ENCODE measurements around the gene ARHGEF7. TPM values are rescaled to one million over a fixed set of nuclear protein-coding genes. Genes with fewer than 3 reads are reported as not detected.
"Not testable (repeated sequence)": the region's sequence is repeated elsewhere in the genome, so short reads cannot be mapped to it uniquely, and the experiment has no call there.

ARHGEF7 gene, protein sequence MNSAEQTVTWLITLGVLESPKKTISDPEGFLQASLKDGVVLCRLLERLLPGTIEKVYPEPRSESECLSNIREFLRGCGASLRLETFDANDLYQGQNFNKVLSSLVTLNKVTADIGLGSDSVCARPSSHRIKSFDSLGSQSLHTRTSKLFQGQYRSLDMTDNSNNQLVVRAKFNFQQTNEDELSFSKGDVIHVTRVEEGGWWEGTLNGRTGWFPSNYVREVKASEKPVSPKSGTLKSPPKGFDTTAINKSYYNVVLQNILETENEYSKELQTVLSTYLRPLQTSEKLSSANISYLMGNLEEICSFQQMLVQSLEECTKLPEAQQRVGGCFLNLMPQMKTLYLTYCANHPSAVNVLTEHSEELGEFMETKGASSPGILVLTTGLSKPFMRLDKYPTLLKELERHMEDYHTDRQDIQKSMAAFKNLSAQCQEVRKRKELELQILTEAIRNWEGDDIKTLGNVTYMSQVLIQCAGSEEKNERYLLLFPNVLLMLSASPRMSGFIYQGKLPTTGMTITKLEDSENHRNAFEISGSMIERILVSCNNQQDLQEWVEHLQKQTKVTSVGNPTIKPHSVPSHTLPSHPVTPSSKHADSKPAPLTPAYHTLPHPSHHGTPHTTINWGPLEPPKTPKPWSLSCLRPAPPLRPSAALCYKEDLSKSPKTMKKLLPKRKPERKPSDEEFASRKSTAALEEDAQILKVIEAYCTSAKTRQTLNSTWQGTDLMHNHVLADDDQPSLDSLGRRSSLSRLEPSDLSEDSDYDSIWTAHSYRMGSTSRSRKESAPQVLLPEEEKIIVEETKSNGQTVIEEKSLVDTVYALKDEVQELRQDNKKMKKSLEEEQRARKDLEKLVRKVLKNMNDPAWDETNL
- total RNA-seq (2014; rRNA removed; shearing (Covaris generic)): 16.2 and 17.9 TPM in 2 replicates
- 15.7 and 17.4 TPM in 2 replicates for polyA plus RNA-seq (2014; cell fraction: nucleus; rRNA removed)

DNA sequence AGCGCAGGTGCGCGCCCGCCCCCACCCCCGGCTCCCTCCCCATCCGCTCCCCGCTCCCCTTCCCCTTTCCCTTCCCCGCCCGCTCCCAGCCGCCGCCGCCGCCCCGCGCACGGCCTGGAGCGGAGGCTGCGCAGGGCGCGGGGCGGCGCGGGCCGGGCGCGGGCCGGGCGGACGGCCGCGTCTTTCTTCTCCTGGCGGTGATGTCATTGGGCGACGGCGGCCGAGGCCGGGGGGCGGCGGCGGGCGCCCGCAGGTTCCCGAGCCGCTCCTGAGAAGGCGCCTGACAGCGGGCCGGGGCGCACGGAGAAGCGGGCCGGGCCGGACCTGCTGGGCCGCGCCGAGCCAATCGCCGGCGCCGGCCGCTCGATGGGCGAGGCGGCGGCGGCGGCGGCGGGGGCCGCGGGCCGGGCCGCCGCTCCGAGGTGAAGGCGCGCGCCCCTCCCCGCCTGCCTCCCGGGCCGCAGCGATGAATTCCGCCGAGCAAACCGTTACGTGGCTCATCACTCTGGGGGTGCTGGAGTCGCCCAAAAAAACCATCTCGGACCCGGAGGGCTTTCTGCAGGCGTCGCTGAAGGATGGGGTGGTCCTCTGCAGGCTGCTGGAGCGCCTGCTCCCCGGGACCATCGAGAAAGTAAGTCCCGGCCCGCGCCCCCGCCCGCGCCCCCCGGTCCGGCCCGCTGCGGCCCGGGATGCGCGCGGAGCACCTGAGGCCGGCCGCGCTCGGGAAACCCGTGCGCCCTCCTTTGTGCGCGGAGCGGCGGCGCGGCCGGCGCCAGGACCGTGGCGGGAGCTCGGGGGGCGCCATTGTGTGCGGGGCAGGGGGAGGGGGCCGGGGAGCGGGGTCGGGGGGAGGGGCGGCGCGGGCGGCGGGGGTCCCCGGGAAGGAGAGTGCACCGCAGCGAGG lies at the start of gene ARHGEF7:
Gene ARHGEF7 (plus strand): TSS at position 250 of the 904 bp plus-strand sequence. CDS start 217 bp downstream, at position 467.
- DNase-seq (ENCODE audit: extremely low read depth, low read depth): no peak

DNA sequence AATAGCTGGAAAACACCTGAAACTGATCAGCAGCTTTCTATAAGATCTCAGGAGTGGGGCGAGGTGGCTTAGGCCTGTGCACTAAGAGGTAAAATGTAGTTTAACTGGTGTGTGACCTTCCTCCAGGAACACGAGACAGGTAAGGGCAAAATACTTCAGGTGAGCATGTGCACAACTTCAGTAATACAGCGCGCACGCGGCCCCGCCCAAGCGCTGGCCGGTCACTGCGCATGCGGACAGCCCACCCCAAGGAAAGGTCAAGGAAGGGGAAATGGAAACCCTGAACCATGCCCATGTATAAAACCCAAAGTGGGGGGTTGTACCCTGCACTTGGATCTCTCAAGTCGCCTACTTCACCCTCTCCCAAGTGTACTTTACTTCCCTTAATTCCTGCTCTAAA lies 49.4 kb upstream of the ARHGEF7 start:
- no peak for DNase-seq (ENCODE audit: extremely low read depth, low read depth)

DNA sequence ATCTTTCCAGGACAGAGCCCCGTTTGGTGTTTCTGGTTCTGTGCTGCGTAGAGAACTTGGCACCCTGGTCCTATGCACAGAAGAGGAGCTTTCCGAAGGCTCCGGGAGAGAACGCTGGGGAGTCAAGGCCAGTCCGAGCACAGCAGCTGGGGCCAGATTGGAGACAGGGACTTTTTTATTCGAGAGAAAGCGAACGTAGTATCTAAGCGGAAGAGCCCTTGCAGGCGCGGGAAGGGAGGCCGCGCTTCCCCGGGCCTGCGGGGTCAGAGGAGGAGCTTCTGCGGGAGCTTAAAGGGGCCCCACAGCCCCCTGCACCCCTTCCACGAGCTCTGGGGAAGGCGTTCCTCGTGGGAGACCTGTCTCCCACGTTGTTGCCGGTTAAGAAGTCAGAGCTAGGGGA lies 48.6 kb upstream of the ARHGEF7 start:
- DNase-seq (ENCODE audit: extremely low read depth, low read depth): no peak

DNA sequence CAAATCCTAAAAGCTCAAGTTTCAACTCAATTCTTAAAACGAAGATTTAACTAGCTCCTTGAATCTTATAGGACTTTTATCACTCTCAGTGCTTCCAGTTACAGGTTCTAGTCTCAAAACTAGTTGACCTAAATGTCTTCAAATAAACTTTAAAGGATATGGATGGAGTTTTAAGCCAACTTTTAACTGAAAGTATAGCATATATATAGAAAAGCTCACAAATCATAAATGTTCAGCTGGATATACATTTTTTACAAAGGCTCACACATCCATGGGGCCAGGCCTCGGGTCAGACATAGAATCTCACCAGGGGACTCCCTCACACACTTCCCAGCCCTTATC lies 47.1 kb upstream of the ARHGEF7 start:
- DNase-seq (ENCODE audit: extremely low read depth, low read depth): no peak

DNA sequence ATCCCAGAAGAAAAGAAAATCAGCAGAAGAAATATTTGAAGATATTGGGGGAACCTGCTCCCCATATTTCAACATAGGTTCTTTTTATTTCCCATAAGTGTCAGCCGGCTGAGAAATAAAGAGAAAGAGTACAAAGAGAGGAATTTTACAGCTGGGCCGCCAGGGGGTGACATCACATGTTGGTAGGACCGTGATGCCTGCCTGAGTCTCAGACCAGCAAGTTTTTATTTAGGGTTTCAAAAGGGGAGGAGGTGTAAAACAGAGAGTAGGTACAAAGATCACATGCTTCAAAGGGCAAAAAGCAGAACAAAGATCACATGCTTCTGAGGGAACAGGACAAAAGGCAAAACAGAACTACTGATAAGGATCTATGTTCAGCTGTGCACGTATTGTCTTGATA lies 44.0 kb upstream of the ARHGEF7 start:
- DNase-seq (ENCODE audit: extremely low read depth, low read depth): not testable (repeated sequence)

DNA sequence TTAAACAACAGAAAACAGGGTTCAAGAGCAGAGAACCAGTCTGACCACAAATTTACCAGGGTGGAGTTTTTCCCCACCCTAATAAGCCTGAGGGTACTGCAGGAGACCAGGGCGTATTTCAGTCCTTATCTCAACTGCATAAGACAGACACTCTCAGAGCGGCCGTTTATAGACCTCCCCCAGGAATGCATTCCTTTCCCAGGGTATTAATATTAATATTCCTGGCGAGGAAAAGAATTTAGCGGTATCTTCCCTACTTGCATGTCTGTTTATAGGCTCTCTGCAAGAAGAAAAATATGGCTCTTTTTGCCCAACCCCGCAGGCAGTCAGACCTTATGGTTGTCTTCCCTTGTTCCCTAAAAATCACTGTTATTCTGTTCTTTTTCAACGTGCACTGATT lies 43.6 kb upstream of the ARHGEF7 start:
- not testable (repeated sequence) for DNase-seq (ENCODE audit: extremely low read depth, low read depth)

DNA sequence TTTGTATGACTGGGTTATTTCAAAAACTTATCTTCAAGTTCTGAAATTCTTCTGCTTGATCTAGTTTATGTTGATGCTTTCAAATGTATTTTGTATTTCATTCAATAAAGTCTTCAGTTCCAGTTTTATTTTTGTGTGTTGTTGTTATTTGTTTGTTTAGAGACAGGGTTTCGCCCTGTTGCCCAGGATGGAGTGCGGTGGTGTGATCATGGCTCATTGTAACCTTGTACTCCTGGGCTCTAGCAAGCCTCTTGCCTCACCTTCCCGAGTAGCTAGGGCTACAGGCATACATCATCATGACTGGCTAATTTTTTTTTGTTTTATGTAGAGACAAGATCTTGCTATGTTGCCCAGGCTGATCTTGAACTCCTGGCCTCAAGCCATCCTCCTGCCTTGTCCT lies 40.3 kb upstream of the ARHGEF7 start:
- DNase-seq (ENCODE audit: extremely low read depth, low read depth): no peak

DNA sequence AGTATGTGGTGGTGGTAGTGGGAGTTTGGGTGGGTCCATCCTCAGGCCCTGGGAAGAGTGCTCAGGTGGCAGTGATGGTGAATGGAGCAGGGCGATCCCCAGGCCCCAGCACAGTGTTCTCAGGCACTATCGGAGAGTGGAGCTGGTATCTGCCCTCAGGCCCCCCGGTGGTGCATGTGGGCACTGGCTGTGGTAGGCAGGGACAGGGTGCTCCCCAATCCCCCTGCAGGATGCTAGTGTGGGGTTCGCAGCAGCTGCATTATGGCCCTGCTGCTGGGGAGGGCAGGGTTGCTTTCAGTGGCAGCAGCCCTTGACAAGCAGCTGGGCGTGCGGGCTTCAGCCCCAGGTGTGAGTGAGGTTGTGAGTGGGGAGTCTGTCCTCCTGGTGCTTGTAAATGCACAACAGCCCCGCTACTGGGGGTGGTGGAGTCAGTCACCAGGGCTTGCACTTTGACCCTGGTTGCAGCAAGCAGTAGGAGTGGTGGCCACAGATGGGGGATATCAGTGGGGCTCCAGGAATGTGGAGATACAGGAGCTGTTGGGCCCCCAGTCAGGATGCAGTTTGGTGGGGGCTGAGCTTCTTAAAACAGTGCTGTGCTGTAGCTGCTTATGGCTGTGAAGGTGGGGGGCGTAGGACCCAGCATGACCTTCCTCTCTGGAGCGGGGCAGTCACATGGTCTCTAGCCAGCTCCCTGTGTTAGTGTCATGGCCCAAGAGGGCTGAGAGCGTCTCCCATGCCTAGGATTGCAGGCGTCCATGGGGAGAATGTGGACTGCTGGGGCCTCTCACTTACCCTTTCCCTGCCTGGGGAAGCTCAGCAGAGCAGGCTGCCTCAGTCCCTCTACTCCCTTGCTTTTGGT lies 38.7 kb upstream of the ARHGEF7 start:
- no peak for DNase-seq (ENCODE audit: extremely low read depth, low read depth)

DNA sequence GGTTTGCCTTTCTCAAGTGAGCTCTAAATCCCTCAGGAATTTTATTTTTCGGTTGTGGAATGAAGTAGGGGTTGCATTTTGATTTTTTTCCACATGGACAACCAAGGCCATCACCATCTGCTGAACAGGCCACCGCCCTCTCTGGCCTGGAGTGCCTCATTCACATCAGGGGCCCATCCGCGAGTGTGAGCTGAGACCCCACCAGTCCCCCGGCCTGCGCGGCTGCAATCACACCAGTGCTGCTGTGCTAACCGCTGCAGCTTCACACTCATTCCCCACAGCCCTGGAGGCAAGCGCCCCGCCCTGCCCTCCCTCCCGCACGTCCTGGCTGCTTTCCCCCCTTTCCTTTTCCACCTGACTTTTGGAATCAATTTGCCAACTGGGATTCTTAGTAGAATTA lies 35.7 kb upstream of the ARHGEF7 start:
- no peak for DNase-seq (ENCODE audit: extremely low read depth, low read depth)

DNA sequence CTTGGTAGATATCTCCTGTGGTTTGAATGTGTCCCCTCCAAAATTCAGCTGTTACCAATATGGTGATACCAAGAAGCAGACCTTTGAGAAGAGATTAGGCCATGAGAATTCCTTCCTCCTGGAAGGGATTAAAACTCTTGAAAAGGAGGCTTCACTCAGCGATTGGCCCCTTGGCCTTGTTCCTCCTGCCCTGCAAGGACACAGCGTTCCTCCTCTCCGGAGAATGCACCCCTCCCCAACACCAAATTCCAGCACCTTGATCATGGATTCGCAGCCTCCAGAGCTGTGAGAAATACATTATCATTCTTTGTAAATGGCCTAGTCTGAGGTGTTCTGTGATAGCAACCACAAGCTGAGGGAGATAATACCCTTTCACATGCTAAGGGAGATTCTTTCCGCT lies 34.5 kb upstream of the ARHGEF7 start:
- DNase-seq (ENCODE audit: extremely low read depth, low read depth): no peak

DNA sequence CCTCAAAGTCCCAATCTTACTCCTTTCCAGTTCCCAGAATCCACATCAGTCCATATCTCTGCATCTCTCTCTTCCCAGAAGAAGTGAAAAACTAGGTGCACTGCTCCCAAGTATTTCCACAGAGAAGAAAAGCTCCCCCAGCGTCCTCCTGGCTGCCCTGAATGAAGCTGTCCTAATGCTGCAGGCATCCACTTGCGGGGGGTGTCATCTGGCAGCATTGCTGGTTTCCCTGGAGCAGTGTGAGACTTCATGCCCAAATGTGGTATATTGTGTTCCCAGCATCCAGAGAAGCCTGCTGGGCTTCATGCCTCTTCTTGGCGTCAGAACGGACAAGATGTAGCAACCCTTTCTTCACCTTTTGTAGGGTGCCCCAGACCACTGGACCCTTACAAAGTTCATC lies 32.9 kb upstream of the ARHGEF7 start:
- no peak for DNase-seq (ENCODE audit: extremely low read depth, low read depth)

DNA sequence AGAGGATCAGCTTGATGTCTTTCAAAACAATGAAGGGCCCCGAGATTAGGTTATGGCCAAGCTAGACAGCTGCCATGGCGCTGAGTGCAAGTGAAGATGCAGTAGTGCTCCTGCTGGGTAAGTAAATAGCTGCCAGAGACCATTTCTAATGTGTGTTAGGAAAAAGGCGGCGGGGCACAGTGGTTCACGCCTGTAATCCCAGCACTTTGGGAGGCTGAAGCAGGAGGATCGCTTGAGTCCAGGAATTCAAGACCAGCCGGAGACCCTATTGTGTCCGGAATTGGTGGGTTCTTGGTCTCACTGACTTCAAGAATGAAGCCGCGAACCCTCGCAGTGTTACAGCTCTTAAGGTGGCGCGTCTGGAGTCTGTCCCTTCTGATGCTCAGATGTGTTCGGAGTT lies 32.3 kb upstream of the ARHGEF7 start:
- DNase-seq (ENCODE audit: extremely low read depth, low read depth): not testable (repeated sequence)

DNA sequence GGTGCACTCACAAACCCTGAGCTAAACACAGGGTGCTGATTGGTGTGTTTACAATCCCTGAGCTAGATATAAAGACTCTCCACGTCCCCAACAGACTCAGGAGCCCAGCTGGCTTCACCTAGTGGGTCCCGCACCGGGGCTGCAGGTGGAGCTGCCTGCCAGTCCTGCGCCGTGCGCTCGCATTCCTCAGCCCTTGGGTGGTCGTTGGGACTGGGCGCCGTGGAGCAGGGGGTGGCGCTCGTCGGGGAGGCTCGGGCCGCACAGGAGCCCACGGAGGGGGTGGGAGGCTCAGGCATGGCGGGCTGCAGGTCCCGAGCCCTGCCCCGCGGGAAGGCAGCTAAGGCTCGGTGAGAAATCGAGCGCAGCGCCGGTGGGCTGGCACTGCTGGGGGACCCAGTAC lies 31.4 kb upstream of the ARHGEF7 start:
- not testable (repeated sequence) for DNase-seq (ENCODE audit: extremely low read depth, low read depth)

DNA sequence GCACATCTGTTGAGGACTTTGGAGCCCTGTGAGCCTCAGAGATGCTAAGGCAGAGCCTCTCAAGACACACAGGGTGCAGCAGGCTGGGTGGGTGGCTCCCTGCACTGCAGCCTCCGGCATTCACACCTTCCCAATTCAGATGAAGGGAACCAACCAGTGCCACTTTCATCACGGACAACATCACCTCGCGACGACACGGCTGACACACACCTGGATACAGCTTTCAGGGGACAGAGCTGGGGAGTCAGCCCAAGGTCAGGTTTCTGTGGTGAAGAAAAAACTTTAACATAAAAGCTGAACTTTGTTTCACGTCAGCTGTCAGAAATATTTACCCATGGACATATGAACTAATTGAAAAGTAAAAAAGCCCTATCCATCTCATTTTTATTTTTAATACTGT lies 24.9 kb upstream of the ARHGEF7 start:
- DNase-seq (ENCODE audit: extremely low read depth, low read depth): no peak

DNA sequence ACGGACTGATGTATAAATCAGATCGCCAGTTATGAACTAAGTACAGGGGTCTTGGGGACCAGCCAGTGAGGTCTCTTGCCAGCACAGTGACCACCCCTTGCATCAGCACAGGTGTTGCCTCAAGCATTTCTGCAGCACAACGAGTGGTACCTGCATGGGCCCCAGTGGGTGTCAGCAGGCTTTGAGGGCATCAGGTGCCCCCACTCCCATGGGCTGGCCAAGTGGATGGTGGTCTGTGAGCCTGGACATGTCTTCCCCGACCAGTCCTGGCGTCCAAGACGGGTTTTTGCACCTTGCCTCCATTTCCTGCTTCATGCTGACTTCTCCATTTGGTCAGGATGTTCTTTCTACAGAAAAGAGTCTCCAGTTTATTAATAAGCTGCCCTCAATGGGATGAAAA lies 22.4 kb upstream of the ARHGEF7 start:
- no peak for DNase-seq (ENCODE audit: extremely low read depth, low read depth)

DNA sequence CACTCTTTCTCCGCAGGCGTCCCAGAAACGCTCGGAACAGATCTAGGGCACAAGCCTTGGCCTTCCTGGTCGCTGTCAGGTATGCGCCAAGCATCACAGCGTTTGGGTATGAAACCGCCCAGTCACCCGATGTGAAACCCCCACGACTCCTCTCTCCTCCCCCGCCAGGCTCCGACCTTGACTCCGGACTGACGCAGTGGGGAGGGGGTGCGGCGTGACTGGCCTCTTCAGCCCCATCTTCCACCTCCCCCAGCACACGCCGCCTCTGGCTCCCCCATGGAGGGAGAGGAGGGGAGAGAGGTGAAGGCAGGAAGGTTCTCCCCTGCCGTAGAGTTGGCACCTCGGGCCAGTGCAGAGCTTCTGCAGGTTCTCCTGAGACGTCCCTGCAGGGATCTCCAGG lies 22.0 kb upstream of the ARHGEF7 start:
- no peak for DNase-seq (ENCODE audit: extremely low read depth, low read depth)

DNA sequence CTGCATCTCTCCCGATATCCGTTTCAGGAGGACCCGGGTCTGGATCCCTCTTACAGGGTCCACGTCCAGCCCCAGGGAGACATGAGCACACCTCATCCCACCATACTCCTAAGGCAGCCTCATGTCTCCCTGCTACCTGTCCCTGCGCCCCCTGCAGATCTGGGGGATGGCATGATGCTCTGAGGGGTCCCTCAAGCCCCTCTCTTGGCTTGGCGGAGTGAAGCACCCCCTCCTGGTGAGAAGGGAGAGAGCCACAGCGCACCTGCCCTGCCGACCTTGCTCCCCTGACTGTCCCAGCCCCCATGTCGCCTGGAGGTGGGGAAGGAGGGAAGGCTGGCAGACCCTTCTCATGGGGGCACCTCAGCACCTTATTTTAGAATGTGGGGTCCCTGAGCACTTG lies 21.5 kb upstream of the ARHGEF7 start:
- no peak for DNase-seq (ENCODE audit: extremely low read depth, low read depth)

DNA sequence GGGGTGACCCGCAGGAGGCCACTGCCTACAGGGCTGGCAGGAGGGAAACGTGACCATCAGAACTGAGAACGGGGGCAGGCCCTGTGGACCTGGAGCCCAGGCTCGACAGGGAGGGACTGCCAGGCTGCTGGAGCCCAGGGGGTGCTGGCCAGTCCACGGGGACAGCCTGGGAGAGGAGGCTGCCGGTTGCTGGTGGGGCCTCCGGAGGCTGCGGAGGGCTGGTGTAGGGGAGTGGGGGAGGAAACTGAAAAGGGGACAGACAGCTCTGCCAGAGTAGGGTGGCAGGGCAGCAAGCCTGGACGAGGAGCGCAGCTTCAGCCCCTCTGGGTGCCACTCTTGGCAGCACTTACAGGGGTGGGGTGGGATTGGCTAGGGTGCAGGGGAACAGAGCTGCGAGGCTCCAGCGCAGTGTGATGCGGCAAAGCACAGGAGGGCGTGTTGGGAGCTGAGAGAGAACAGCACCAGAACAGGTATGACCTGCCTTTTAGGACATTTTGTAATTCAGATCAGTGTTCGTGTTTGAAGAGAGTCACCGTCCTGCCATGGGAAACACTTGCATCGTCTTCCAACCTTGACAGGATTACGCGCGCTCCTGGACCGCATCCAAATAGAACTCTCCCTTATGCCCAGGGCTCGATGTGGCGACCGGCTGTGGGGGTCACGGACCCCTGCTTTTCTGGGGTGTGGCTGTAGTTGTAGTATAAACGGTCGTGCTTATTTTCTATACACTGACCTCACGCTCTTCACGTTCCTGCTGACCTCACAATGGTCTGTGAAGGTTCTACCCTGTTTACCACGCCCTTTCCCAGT lies 19.9 kb upstream of the ARHGEF7 start:
- no peak for DNase-seq (ENCODE audit: extremely low read depth, low read depth)

DNA sequence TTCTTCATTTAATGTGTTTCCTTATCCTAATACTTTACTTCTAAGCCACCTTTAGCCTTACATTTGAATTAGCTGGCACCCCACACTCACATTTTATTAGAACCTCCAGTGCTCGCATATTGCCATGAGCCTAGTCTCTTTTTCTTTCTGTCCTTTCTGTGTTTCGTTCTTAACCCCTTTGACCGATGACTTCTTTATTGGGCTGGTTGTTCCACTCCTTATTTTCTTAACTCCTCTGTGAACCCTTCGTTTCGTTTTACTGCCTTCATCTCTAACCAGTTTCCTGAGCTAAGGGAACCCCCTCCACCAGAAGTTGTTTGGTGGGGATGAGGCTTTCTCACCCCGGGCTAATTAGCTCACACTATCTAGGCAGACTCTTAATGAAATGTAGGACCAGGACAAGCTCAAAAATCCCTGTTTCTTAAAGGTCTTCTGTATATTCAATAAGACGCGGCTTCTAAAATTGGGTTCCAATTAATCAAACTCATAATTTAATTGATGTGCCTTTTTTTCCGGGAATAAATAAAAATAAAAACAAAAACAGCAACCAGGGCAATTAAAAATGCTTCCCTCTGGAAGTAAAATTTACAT lies 19.1 kb upstream of the ARHGEF7 start:
- no peak for DNase-seq (ENCODE audit: extremely low read depth, low read depth)
